Muscle of leg (tissue), 11 donors: ENCODE results near the gene GAS7. TPM values are rescaled to one million over a fixed set of nuclear protein-coding genes. Genes with fewer than 3 reads are reported as not detected.

Experiments
- DNase-seq: peaks from one replicate; pipeline ENCODE4 v3.0.0; 2013
- H3K27ac ChIP-seq: one replicate; pipeline ENCODE4 v1.5.1; 2013; ENCODE audit warnings: mild to moderate bottlenecking, low read length, control low read depth
- H3K27me3 ChIP-seq: one replicate; pipeline ENCODE4 v1.6.1; 2013; ENCODE audit warnings: low read length; ENCODE audit not compliant: control insufficient read depth, insufficient read depth
- H3K36me3 ChIP-seq: one replicate; pipeline ENCODE4 v1.6.1; 2013; ENCODE audit warnings: low read length; ENCODE audit not compliant: control insufficient read depth, insufficient read depth
- H3K4me1 ChIP-seq: one replicate; pipeline ENCODE4 v1.6.1; 2013; ENCODE audit warnings: low read length; ENCODE audit not compliant: control insufficient read depth, insufficient read depth
- H3K4me3 ChIP-seq: one replicate; pipeline ENCODE4 v1.5.1; 2013; ENCODE audit warnings: low read length, control low read depth
- H3K9me3 ChIP-seq: replicated peaks from 2 replicates; pipeline ENCODE4 v1.6.1; 2013; ENCODE audit warnings: low read depth, low read length; ENCODE audit not compliant: control insufficient read depth
- WGBS: methylation state at CpG from one replicate; pipeline ENCODE4 v1.1.5; 2013; ENCODE audit warnings: missing lambda C conversion rate; ENCODE audit not compliant: insufficient coverage; 5-methylcytosine and 5-hydroxymethylcytosine counted together
- polyA plus RNA-seq, 8 donors: library from polyadenylated mRNA; unstranded; fragments of 120-200 nt; gene quantifications; one replicate each; pipeline versions ENCODE4 v1.2.1 to v1.2.3, GENCODE V29; 2013; ENCODE audit warnings: inconsistent platforms in 1 of 8, low replicate concordance in 1 of 8; ENCODE audit not compliant: insufficient read length in 8 of 8, insufficient read depth in 1 of 8
- total RNA-seq: library from RNA; stranded (reverse); fragments of 120-200 nt; gene quantifications from one replicate; pipeline ENCODE4 v1.2.4, GENCODE V29; 2013

Gene GAS7
- total and polyA plus RNA-seq, 9 donors = 33.3 to 68.9 (median 45.9) TPM

DNA sequence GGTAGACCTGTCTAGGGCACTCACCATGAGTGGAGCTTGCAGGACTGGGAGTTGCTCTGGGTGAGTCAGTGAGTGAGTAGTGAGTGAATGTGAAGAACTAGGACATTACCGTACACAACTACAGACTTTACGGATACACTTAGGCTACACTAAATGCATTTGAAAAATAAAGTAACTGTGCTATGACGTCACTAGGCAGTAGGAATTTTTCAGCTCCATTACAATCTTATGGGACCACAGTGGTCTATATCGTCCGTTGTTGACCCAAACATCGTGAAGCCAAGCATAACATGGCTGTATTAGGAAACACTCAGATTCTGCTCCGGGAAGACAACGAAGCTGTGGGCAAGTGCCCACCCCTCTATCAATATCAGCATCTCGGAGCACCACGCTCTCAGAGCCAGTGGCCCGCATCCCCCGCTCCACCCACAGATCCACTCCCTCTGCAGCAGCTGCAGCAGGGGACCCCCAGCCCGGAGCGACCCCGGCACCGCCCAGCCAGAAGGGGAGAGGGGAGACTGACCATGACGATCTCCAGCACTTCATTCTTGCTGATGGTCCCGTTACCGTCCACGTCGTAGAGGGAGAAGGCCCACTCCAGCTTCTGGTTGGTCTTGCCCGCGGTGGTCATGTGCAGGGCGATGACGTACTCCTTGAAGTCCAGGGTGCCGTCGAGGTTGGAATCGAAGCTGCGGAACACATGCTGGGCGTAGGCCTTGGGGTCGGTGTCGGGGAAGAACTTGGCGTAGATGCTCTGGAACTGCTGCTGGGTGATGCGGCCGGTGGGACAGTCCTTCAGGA lies 293.9 kb downstream of the GAS7 start:
- Histone ChIP-seq H3K4me3 (no peak overlapping the region), H3K36me3 (no peaks in the 10 kb centered on the region), H3K27me3 (peaks cover 9% of the 10 kb centered on the region), H3K27ac (no peak overlapping the region), H3K9me3 (no peaks in the 10 kb centered on the region), H3K4me1 (peaks cover 11% of the 10 kb centered on the region)
- DNase-seq = no peak
- 96% methylated on average over 31 of the region's 35 CpGs for WGBS

DNA sequence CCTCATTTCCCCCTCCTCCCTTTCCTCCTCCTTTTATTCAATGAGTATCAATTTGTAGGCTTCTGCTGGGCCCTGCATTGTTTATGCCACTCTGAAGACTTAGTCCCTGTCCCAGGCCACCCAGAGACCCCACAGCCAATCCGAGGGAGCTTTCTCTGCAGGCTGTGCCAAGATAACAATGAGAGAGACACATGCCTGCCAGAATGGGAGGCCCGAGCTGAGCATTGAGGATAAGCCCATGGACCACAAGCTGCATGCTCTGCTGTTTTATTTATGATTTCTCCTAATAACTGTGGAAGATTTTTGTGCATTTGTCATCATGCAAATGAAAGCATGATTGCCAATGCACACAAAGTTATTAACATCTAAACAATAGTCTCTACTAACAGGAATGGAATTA lies 296.3 kb downstream of the GAS7 start:
- H3K27me3 ChIP-seq = peaks cover 10% of the 10 kb centered on the region
- no peaks in the 10 kb centered on the region for H3K9me3 ChIP-seq
- H3K4me3 ChIP-seq = no peak overlapping the region
- no CpG with 5 or more reads among the region's 2 CpGs for WGBS
- H3K36me3 ChIP-seq = no peaks in the 10 kb centered on the region
- peak; percentile 66 for DNase-seq
- no peak overlapping the region for H3K27ac ChIP-seq
- H3K4me1 ChIP-seq = peaks cover 10% of the 10 kb centered on the region

DNA sequence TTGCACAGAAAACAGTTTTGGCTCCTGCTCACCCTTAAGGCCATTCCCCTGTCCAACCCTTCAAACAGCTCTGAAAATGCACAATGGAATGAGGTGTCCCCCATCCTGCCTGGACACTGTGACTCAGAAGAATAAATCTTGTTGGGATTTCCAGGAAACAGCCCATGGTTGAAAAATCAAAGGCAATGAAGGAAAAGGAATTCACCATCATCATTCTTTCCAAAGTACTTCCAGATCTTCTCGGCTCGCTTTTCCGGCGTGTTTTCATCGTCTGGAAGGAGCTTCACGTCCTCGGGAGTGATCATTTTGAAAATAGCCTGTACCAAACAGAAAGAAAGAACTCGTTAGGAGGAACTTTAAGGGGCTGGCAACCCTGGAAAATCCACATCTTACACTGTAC lies 297.6 kb downstream of the GAS7 start:
- Histone ChIP-seq H3K27ac (peak overlapping the region; percentile 65), H3K9me3 (no peaks in the 10 kb centered on the region), H3K4me3 (no peak overlapping the region), H3K27me3 (peaks cover 8% of the 10 kb centered on the region), H3K36me3 (no peaks in the 10 kb centered on the region), H3K4me1 (peaks cover 10% of the 10 kb centered on the region)
- no CpG with 5 or more reads among the region's 8 CpGs for WGBS
- DNase-seq = peak; percentile 90

GRCh38 chr17:9900044-9900594 lies 298.3 kb downstream of the GAS7 start:
- H3K27me3 ChIP-seq = peaks cover 8% of the 10 kb centered on the region

GRCh38 chr17:9899280-9900043 lies 298.9 kb downstream of the GAS7 start:
- Histone ChIP-seq H3K27me3 (peaks cover 10% of the 10 kb centered on the region), H3K4me3 (no peak overlapping the region), H3K4me1 (peaks cover 10% of the 10 kb centered on the region), H3K36me3 (no peaks in the 10 kb centered on the region), H3K9me3 (peaks cover 6% of the 10 kb centered on the region), H3K27ac (no peak overlapping the region)
- no peak for DNase-seq
- 61% methylated on average over 10 of the region's 21 CpGs for WGBS

More at GRCh38 chr17:9900044-9900594, 298.3 kb downstream of the GAS7 start:
- H3K9me3 ChIP-seq = no peaks in the 10 kb centered on the region
- no peak for DNase-seq
- H3K4me3 ChIP-seq = no peak overlapping the region
- 35% methylated on average over 8 of the region's 8 CpGs for WGBS
- no peaks in the 10 kb centered on the region for H3K36me3 ChIP-seq
- H3K4me1 ChIP-seq = peaks cover 10% of the 10 kb centered on the region
- peak overlapping the region; percentile 65 for H3K27ac ChIP-seq

DNA sequence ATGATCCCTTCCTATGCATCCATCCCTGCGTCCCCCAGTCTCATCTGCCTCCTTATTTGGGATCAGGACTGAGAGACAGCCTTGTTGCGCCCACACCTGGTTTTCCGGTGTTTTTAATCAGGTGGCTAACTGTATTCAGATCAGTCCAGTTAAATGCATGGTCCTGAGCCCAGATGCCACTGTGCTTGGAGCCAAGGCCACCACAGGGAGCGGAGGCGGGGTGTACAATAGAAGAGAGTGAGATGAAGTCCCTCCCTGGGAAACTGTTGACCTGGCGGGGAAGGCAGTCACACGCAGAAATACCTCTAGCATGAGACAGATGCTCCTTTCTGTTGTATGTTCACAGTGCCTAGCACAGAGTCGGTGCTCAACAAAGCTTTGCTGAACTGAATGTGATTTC lies 299.6 kb downstream of the GAS7 start:
- no peak for DNase-seq
- H3K27ac ChIP-seq = no peak overlapping the region
- no peaks in the 10 kb centered on the region for H3K36me3 ChIP-seq
- peaks cover 10% of the 10 kb centered on the region for H3K27me3 ChIP-seq
- peaks cover 8% of the 10 kb centered on the region for H3K9me3 ChIP-seq
- no peak overlapping the region for H3K4me3 ChIP-seq
- H3K4me1 ChIP-seq = peaks cover 10% of the 10 kb centered on the region
- WGBS = 92% methylated on average over 7 of the region's 8 CpGs

- peaks cover 8% of the 10 kb centered on the region for H3K9me3 ChIP-seq
- DNase-seq = no peak
- no peaks in the 10 kb centered on the region for H3K36me3 ChIP-seq
- H3K27ac ChIP-seq = no peak overlapping the region
- WGBS = 70% methylated on average over 12 of the region's 13 CpGs
- H3K4me1 ChIP-seq = peaks cover 10% of the 10 kb centered on the region
- H3K27me3 ChIP-seq = peaks cover 10% of the 10 kb centered on the region
- H3K4me3 ChIP-seq = no peak overlapping the region
Observed at GRCh38 chr17:9897372-9897968, 300.9 kb downstream of the GAS7 start.

DNA sequence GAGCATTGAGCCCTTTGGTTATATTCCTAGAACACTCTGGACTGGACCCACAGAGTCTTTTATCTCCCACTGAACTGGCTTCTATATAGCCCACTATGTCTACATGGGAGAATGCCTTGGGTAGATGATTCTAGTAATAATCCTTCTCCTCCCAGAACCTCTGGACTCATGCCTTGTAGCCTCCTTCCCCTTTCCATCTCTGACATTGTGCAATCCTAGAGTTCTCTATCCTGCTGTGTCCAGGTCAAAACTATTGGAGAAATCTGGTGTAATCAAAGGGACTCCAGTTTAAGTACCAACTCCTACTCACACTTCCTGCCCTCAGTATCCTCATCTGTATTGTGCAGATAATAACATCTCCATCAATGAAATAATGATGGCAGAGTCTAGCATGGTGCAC lies 302.5 kb downstream of the GAS7 start:
- DNase-seq = no peak
- Histone ChIP-seq H3K36me3 (no peaks in the 10 kb centered on the region), H3K9me3 (peaks cover 8% of the 10 kb centered on the region), H3K27ac (no peak overlapping the region), H3K27me3 (peaks cover 10% of the 10 kb centered on the region), H3K4me1 (peaks cover 5% of the 10 kb centered on the region), H3K4me3 (no peak overlapping the region)

DNA sequence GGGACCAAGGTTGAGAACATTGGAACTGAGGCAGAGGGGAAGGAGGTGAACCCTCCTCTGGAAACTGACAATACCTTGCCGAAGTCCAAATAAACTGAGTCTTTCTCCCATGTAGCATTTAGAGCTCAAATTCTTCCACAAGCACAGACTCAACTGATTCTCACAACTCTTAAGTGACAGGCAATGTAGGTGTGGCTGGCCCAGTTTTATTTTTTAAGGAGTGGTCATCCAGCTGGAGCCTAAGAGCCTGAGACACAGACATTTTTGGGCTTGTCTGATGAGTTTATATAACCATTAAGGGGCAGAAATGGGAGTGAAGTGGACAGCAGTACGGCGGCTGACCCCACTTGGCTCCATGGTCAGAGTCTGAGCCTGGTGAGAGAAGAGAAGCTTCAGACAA lies 304.2 kb downstream of the GAS7 start:
- no peak for DNase-seq
- Histone ChIP-seq H3K27me3 (peaks cover 10% of the 10 kb centered on the region), H3K4me3 (no peak overlapping the region), H3K4me1 (no peaks in the 10 kb centered on the region), H3K9me3 (peaks cover 8% of the 10 kb centered on the region), H3K27ac (no peak overlapping the region), H3K36me3 (no peaks in the 10 kb centered on the region)
- WGBS = 100% methylated on average over 2 of the region's 3 CpGs
